BJ (cell line): ENCODE results near the gene SH3BP2. TPM values are rescaled to one million over a fixed set of nuclear protein-coding genes. Genes with fewer than 3 reads are reported as not detected.

Experiments
- CTCF ChIA-PET: fragments of 350-600 bp; formaldehyde crosslinking; extraction: SDS; loops from one replicate; lab custom pipeline; 2021; ENCODE audit warnings: antibody characterized with exemption, inconsistent platforms; lab: Yijun Ruan, JAX
- POLR2A ChIA-PET: fragments of 300-600 bp; sonication (Branson Sonifier 250); formaldehyde crosslinking; extraction: SDS; loops from one replicate; lab custom pipeline; 2021; ENCODE audit warnings: antibody characterized with exemption; lab: Charles Lee
- DNase-seq: peaks from one replicate; pipeline ENCODE4 v3.0.0-alpha.2; 2011; ENCODE audit warnings: low read depth
- H3K27me3 ChIP-seq: 2 replicates; pipeline ENCODE4 v1.6.0; 2011; ENCODE audit warnings: low read length; ENCODE audit not compliant: control insufficient read depth, insufficient read depth
- H3K36me3 ChIP-seq: 2 replicates; pipeline ENCODE4 v1.5.1; 2011; ENCODE audit warnings: low read length; ENCODE audit not compliant: control insufficient read depth, insufficient read depth
- H3K4me3 ChIP-seq: 2 replicates; pipeline ENCODE4 v1.5.1; 2011; ENCODE audit warnings: low read depth, mild to moderate bottlenecking, control low read depth, low read length
- CTCF ChIP-seq: IDR thresholded peaks from 2 replicates; pipeline ENCODE4 v1.5.1; 2011; ENCODE audit warnings: low read depth, mild to moderate bottlenecking, control low read depth, inconsistent platforms, low read length, moderate library complexity; ENCODE audit not compliant: insufficient read depth
- polyA plus RNA-seq: library from polyadenylated mRNA; depleted of rRNA; stranded (reverse); fragments of >200 nt; gene quantifications from 2 replicates; pipeline ENCODE4 v1.2.3, GENCODE V29; 2011

Gene SH3BP2
- polyA plus RNA-seq, 1 experiment, result 42.2 TPM

- POLR2A ChIA-PET, result no interaction called here
- DNase-seq, result no peak
- CTCF ChIA-PET, result interaction anchor here (0.6 kb wide), 1 partner anchor 91 kb away, joined by 4 read pairs; no protein-coding TSS in a partner anchor
- TF ChIP-seq CTCF, result no peak
- Histone ChIP-seq H3K36me3 (no peaks in the 10 kb centered on the region), H3K27me3 (no peaks in the 10 kb centered on the region), H3K4me3 (peak overlapping the region; percentile 89)
Measured at GRCh38 chr4:2843941-2844584, 51.2 kb downstream of the SH3BP2 start.

- H3K36me3 ChIP-seq, result no peaks in the 10 kb centered on the region
- no peak for TF ChIP-seq CTCF
- H3K4me3 ChIP-seq, result no peak overlapping the region
- ChIA-PET POLR2A (no interaction called here), CTCF (no interaction called here)
- no peak for DNase-seq
- no peaks in the 10 kb centered on the region for H3K27me3 ChIP-seq
Measured at GRCh38 chr4:2846172-2846571, 53.3 kb downstream of the SH3BP2 start.

- no peak for DNase-seq
- no peak overlapping the region for H3K4me3 ChIP-seq
- CTCF ChIA-PET, result no interaction called here
- POLR2A ChIA-PET, result no interaction called here
- no peaks in the 10 kb centered on the region for H3K27me3 ChIP-seq
- no peaks in the 10 kb centered on the region for H3K36me3 ChIP-seq
- no peak for TF ChIP-seq CTCF
Measured at GRCh38 chr4:2847302-2847871, 54.5 kb downstream of the SH3BP2 start.

- no peak for TF ChIP-seq CTCF
- H3K36me3 ChIP-seq, result no peaks in the 10 kb centered on the region
- POLR2A ChIA-PET, result no interaction called here
- CTCF ChIA-PET, result interaction anchor here (1.9 kb wide), 1 partner anchor 10 kb away, joined by 5 read pairs; no protein-coding TSS in a partner anchor
- no peak overlapping the region for H3K4me3 ChIP-seq
- H3K27me3 ChIP-seq, result no peaks in the 10 kb centered on the region
- no peak for DNase-seq
Measured at GRCh38 chr4:2848449-2848848, 55.6 kb downstream of the SH3BP2 start.

- H3K36me3 ChIP-seq, result no peaks in the 10 kb centered on the region
- H3K27me3 ChIP-seq, result no peaks in the 10 kb centered on the region
- no peak for DNase-seq
- H3K4me3 ChIP-seq, result no peak overlapping the region
- ChIA-PET CTCF (interaction anchor here (0.8 to 1.9 kb wide), 2 partner anchors 9 to 18 kb away, joined by 3 to 5 read pairs; no protein-coding TSS in a partner anchor), POLR2A (no interaction called here)
- TF ChIP-seq CTCF, result no peak
Measured at GRCh38 chr4:2849267-2850152, 56.6 kb downstream of the SH3BP2 start.
